Measurements from ENCODE around the gene ATPAF2.
"Not testable (repeated sequence)": the region's sequence is repeated elsewhere in the genome, so short reads cannot be mapped to it uniquely, and the experiment has no call there.

The ATPAF2 gene

GRCh38 chr17:18008496-18009268 is 30.3 kb downstream of the ATPAF2 start:
- DNase-seq: no peak

GRCh38 chr17:18006495-18007239 is 32.3 kb downstream of the ATPAF2 start:
- no peak for DNase-seq

- DNase-seq: no peak
Observed at GRCh38 chr17:18005496-18005895, 33.5 kb downstream of the ATPAF2 start.

GRCh38 chr17:18004884-18005305 is 34.1 kb downstream of the ATPAF2 start:
- no peak for DNase-seq

- no peak for DNase-seq
Observed at GRCh38 chr17:18004345-18004744, 34.6 kb downstream of the ATPAF2 start.

- DNase-seq: no peak
Observed at GRCh38 chr17:18002171-18002570, 36.8 kb downstream of the ATPAF2 start.

GRCh38 chr17:18000030-18000408 is 38.9 kb downstream of the ATPAF2 start:
- no peak for DNase-seq

GRCh38 chr17:17999364-18000029 is 39.5 kb downstream of the ATPAF2 start:
- DNase-seq: no peak

- no peak for DNase-seq
Observed at GRCh38 chr17:17998934-17999333, 40.0 kb downstream of the ATPAF2 start.

- not testable (repeated sequence) for DNase-seq
Observed at GRCh38 chr17:17995887-17996286, 43.1 kb downstream of the ATPAF2 start.

- DNase-seq: peak; percentile 67
Observed at GRCh38 chr17:17994271-17995069, 44.5 kb downstream of the ATPAF2 start.

GRCh38 chr17:17993852-17994251 is 45.1 kb downstream of the ATPAF2 start:
- no peak for DNase-seq

- no peak for DNase-seq
Observed at GRCh38 chr17:17993366-17993765, 45.6 kb downstream of the ATPAF2 start.

- no peak for DNase-seq
Observed at GRCh38 chr17:17990282-17990681, 48.7 kb downstream of the ATPAF2 start.

GRCh38 chr17:17989618-17990017 is 49.4 kb downstream of the ATPAF2 start:
- no peak for DNase-seq

GRCh38 chr17:17989081-17989480 is 49.9 kb downstream of the ATPAF2 start:
- DNase-seq: no peak

GRCh38 chr17:17988427-17988945 is 50.5 kb downstream of the ATPAF2 start:
- peak; percentile 59 for DNase-seq

- no peak for DNase-seq
Observed at GRCh38 chr17:17987901-17988300, 51.1 kb downstream of the ATPAF2 start.

GRCh38 chr17:17987187-17987896 is 51.6 kb downstream of the ATPAF2 start:
- no peak for DNase-seq

- peak; percentile 51 for DNase-seq
Observed at GRCh38 chr17:17985555-17985954, 53.4 kb downstream of the ATPAF2 start.

- DNase-seq: no peak
Observed at GRCh38 chr17:17985153-17985552, 53.8 kb downstream of the ATPAF2 start.

GRCh38 chr17:17983776-17984175 is 55.2 kb downstream of the ATPAF2 start:
- no peak for DNase-seq
